IMR-90 (cell line): ENCODE measurements around the gene GGTA1. TPM values are rescaled to one million over a fixed set of nuclear protein-coding genes. Genes with fewer than 3 reads are reported as not detected.

Experiments used
- ATAC-seq: fragments of 200-7000 bp; cut with Tn5 transposase; 2 replicates; pipeline ENCODE4 v1.9.1; 2020; ENCODE audit warnings: low read depth, mild to moderate bottlenecking, moderate library complexity
- BruUV-seq: library from RNA; stranded (reverse); fragments of 400-500 nt; replicated peaks from 2 replicates; lab custom pipeline; 2021; lab: Mats Ljungman, UMichigan
- CTCF ChIA-PET: fragments of 300-600 bp; formaldehyde crosslinking; extraction: SDS; loops from one replicate; lab custom pipeline; 2021; ENCODE audit warnings: antibody characterized with exemption; lab: Yijun Ruan, JAX
- POLR2A ChIA-PET: fragments of 300-600 bp; sonication (Branson Sonifier 250); formaldehyde crosslinking; loops from one replicate; lab custom pipeline; 2022; ENCODE audit warnings: antibody characterized with exemption; ENCODE audit not compliant: unreplicated experiment; lab: Charles Lee
- DNase-seq: peaks from one replicate; pipeline ENCODE4 v3.0.0; 2013
- H2AFZ ChIP-seq: replicated peaks from 2 replicates; pipeline ENCODE3; 2013; ENCODE audit warnings: low read length, mild to moderate bottlenecking; ENCODE audit not compliant: poor library complexity
- H2AK5ac ChIP-seq: 2 replicates; pipeline ENCODE4 v1.6.1; 2013; ENCODE audit warnings: low read depth, low read length, inconsistent platforms
- H2AK9ac ChIP-seq: replicated peaks from 2 replicates; pipeline ENCODE3; 2013; ENCODE audit warnings: mild to moderate bottlenecking, low read depth, low read length, moderate library complexity; ENCODE audit not compliant: poor library complexity
- H2BK120ac ChIP-seq: 2 replicates; pipeline ENCODE4 v1.6.1; 2013; ENCODE audit warnings: low read depth, low read length, inconsistent platforms
- H2BK15ac ChIP-seq: 3 replicates; pipeline ENCODE4 v1.6.1; 2013; ENCODE audit warnings: low read depth, low read length, inconsistent platforms
- H2BK20ac ChIP-seq: 2 replicates; pipeline ENCODE4 v1.6.1; 2013; ENCODE audit warnings: low read depth, mild to moderate bottlenecking, inconsistent platforms, low read length, moderate library complexity
- H2BK5ac ChIP-seq: 2 replicates; pipeline ENCODE4 v1.6.1; 2013; ENCODE audit warnings: mild to moderate bottlenecking, low read depth, low read length, inconsistent platforms; ENCODE audit not compliant: poor library complexity, severe bottlenecking
- H3K14ac ChIP-seq: replicated peaks from 2 replicates; pipeline ENCODE4 v1.6.1; 2013; ENCODE audit warnings: low read depth, low read length, inconsistent platforms
- H3K18ac ChIP-seq: 2 replicates; pipeline ENCODE4 v1.6.1; 2013; ENCODE audit warnings: low read depth, low read length, control low read depth
- H3K23ac ChIP-seq: 2 replicates; pipeline ENCODE4 v1.6.1; 2013; ENCODE audit warnings: low read depth, low read length, inconsistent platforms
- H3K27ac ChIP-seq: 2 replicates; pipeline ENCODE4 v1.5.1; 2013; ENCODE audit warnings: mild to moderate bottlenecking, control low read depth, low read length; ENCODE audit not compliant: insufficient read depth
- H3K27me3 ChIP-seq: 2 replicates; pipeline ENCODE4 v1.6.1; 2013; ENCODE audit warnings: low read length; ENCODE audit not compliant: control insufficient read depth, insufficient read depth
- H3K36me3 ChIP-seq: 2 replicates; pipeline ENCODE4 v1.6.1; 2013; ENCODE audit warnings: low read length, mixed read lengths; ENCODE audit not compliant: control insufficient read depth, insufficient read depth
- H3K4ac ChIP-seq: 2 replicates; pipeline ENCODE4 v1.6.1; 2013; ENCODE audit warnings: low read depth, low read length, inconsistent platforms
- H3K4me1 ChIP-seq: 2 replicates; pipeline ENCODE4 v1.6.1; 2013; ENCODE audit warnings: low read length, mixed read lengths; ENCODE audit not compliant: control insufficient read depth, insufficient read depth
- H3K4me2 ChIP-seq: 2 replicates; pipeline ENCODE4 v1.6.1; 2013; ENCODE audit warnings: low read depth, mild to moderate bottlenecking, control low read depth, low read length, moderate library complexity
- H3K4me3 ChIP-seq: 2 replicates; pipeline ENCODE4 v1.5.1; 2013; ENCODE audit warnings: low read depth, mild to moderate bottlenecking, control low read depth, low read length, moderate library complexity; ENCODE audit not compliant: insufficient read depth
- H3K56ac ChIP-seq: 2 replicates; pipeline ENCODE4 v1.6.1; 2013; ENCODE audit warnings: low read length, inconsistent platforms; ENCODE audit not compliant: insufficient read depth; ENCODE audit errors: extremely low read depth
- H3K79me1 ChIP-seq, 2 experiments: 2 replicates each; pipeline ENCODE4 v1.6.1; 2013; ENCODE audit warnings: low read length in 2 of 2, inconsistent platforms in 1 of 2, low read depth in 1 of 2
- H3K9ac ChIP-seq: 2 replicates; pipeline ENCODE4 v1.6.1; 2013; ENCODE audit warnings: low read depth, low read length, control low read depth
- H3K9me1 ChIP-seq: 2 replicates; pipeline ENCODE4 v1.6.1; 2013; ENCODE audit warnings: low read length, inconsistent platforms; ENCODE audit not compliant: insufficient read depth
- H3K9me3 ChIP-seq: 2 replicates; pipeline ENCODE4 v1.6.1; 2013; ENCODE audit warnings: low read length; ENCODE audit not compliant: control insufficient read depth, insufficient read depth
- H4K20me1 ChIP-seq: 2 replicates; pipeline ENCODE4 v1.6.1; 2013; ENCODE audit warnings: low read length, inconsistent platforms; ENCODE audit not compliant: insufficient read depth
- H4K5ac ChIP-seq: 2 replicates; pipeline ENCODE4 v1.6.1; 2013; ENCODE audit warnings: mild to moderate bottlenecking, low read depth, low read length, control low read depth
- H4K8ac ChIP-seq, 2 experiments: 2 replicates each; pipeline ENCODE4 v1.6.1; 2013; ENCODE audit warnings: low read depth in 2 of 2, low read length in 2 of 2, control low read depth in 1 of 2, inconsistent platforms in 1 of 2
- H4K91ac ChIP-seq: 2 replicates; pipeline ENCODE4 v1.6.1; 2013; ENCODE audit warnings: low read depth, low read length, inconsistent platforms; ENCODE audit not compliant: insufficient read depth
- BHLHE40 ChIP-seq: fragments of 150-350 bp; IDR thresholded peaks from 2 replicates; pipeline ENCODE4 v1.6.1; 2016; ENCODE audit warnings: mild to moderate bottlenecking, low read depth, low read length
- CHD1 ChIP-seq: IDR thresholded peaks from 2 replicates; pipeline ENCODE4 v1.6.1; 2012; ENCODE audit warnings: low read depth, low read length, improper control_type of control experiment
- CTCF ChIP-seq: conservative IDR thresholded peaks from 2 replicates; pipeline ENCODE4 v1.5.1; 2012; ENCODE audit warnings: mild to moderate bottlenecking, low read depth, low read length, improper control_type of control experiment
- MAFK ChIP-seq: IDR thresholded peaks from 2 replicates; pipeline ENCODE4 v1.6.1; 2012; ENCODE audit warnings: low read depth, low read length, improper control_type of control experiment
- MAZ ChIP-seq: IDR thresholded peaks from 2 replicates; pipeline ENCODE4 v1.6.1; 2012; ENCODE audit warnings: low read depth, mild to moderate bottlenecking, low read length, improper control_type of control experiment, moderate library complexity, borderline replicate concordance
- NFE2L2 ChIP-seq: fragments of 150-350 bp; IDR thresholded peaks from 2 replicates; pipeline ENCODE4 v1.6.1; 2016; ENCODE audit warnings: low read depth, mild to moderate bottlenecking, low read length
- RAD21 ChIP-seq: IDR thresholded peaks from 2 replicates; pipeline ENCODE4 v1.6.1; 2012; ENCODE audit warnings: low read length, improper control_type of control experiment
- WGBS, 2 experiments: methylation state at CpG; one replicate each; pipeline versions ENCODE4 v1.1.5 to v1.1.7; 2013; ENCODE audit warnings: missing lambda C conversion rate in 2 of 2; ENCODE audit not compliant: insufficient read length in 1 of 2; ENCODE audit errors: extremely low coverage in 2 of 2; 5-methylcytosine and 5-hydroxymethylcytosine counted together
- dilution Hi-C: fragments of 300-500 bp; cut with HindIII; formaldehyde crosslinking; loops from one replicate; pipeline ENCODE4 v1.14.3; 2018; ENCODE audit warnings: low sequenced_read_pairs; ENCODE audit not compliant: unreplicated experiment
- in situ Hi-C: fragments of 300-500 bp; cut with MboI; formaldehyde crosslinking; loops from 3 replicates; pipeline ENCODE4 v1.14.3; 2019; ENCODE audit warnings: low sequenced_read_pairs, inconsistent platforms, mixed read lengths
- intact Hi-C: fragments of 100-400 bp; cut with micrococcal nuclease; formaldehyde crosslinking; loops from 2 replicates; pipeline ENCODE4 v1.10.0; 2022
- polyA plus RNA-seq, 3 experiments: library from polyadenylated mRNA; depleted of rRNA; stranded (reverse); fragments of >200 nt; gene quantifications; 2 replicates each; pipeline ENCODE4 v1.2.3, GENCODE V29; 2012; ENCODE audit warnings: low replicate concordance in 1 of 3
- total RNA-seq: library from RNA; depleted of rRNA; stranded (reverse); fragments of >200 nt; gene quantifications from 2 replicates; pipeline ENCODE4 v1.2.3, GENCODE V29; 2012

The GGTA1 gene
- total and polyA plus RNA-seq, 2 of the 4 experiments (the other 2 are of a cell fraction), result not detected

DNA sequence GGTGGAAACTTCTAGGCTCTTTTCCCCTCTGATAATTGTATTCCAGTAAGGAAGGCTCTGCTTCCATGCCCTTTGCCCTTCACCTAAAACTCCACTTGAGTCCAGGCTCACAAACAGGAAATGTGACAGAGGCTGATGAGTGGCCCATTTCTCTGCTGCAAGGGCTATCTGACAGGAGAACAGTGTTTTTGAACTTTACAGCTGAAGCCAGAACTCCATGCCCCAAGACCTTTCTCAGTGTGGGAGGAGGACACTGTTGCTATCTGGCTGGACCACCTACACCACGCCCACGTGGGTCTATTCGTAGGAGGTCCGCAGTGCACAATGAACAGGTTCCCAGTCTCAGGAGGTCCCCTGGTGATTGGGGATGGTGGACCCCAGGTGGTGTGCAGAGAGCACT lies 13.6 kb downstream of the GGTA1 start:
- Histone ChIP-seq H2AK9ac (no peak overlapping the region), H4K91ac (no peak overlapping the region), H2BK120ac (no peak overlapping the region), H2AK5ac (no peak overlapping the region), H3K4ac (no peak overlapping the region), H3K18ac (no peak overlapping the region), H3K9me3 (no peaks in the 10 kb centered on the region), H3K36me3 (no peaks in the 10 kb centered on the region), H3K4me1 (no peaks in the 10 kb centered on the region), H3K4me3 (no peak overlapping the region), H4K20me1 (no peaks in the 10 kb centered on the region), H3K14ac (no peak overlapping the region), H3K27ac (no peak overlapping the region), H3K9me1 (no peaks in the 10 kb centered on the region), H3K56ac (no peak overlapping the region), H3K79me1 (no peaks in the 10 kb centered on the region), H3K9ac (no peak overlapping the region), H3K23ac (no peak overlapping the region; the same call in 1 of the 2 replicates), H3K4me2 (no peak overlapping the region), H2BK20ac (no peak overlapping the region), H2AFZ (no peak overlapping the region), H4K5ac (no peak overlapping the region), H2BK15ac (no peak overlapping the region), H4K8ac (no peak overlapping the region), H2BK5ac (no peak overlapping the region), H3K27me3 (peaks cover 44% of the 10 kb centered on the region)
- POLR2A ChIA-PET, result no interaction called here
- ATAC-seq (no peak), DNase-seq (no peak)
- no TSS peak for BruUV-seq
- WGBS, 2 experiments, result no CpG with 5 or more reads among the region's 4 CpGs
- dilution Hi-C loops, result no loop called here
- TF ChIP-seq CHD1 (no peak), CTCF (no peak), NFE2L2 (no peak), RAD21 (no peak), MAFK (no peak), MAZ (no peak), BHLHE40 (no peak)
- in situ Hi-C loops, result no loop called here
- intact Hi-C loops, result no loop called here
- CTCF ChIA-PET, result no interaction called here
